A673 (cell line): ENCODE measurements around the gene ATP2A3.

ENCODE experiments used
- CTCF ChIP-seq: fragments of 300-800, 200-600 bp; sonication (generic); conservative IDR thresholded peaks from 2 replicates; pipeline ENCODE4 v1.5.1; 2017; ENCODE audit warnings: low read depth, mild to moderate bottlenecking, antibody characterized with exemption, low read length, moderate library complexity, mixed read lengths
- EZH2 ChIP-seq: fragments of 200-600 bp; sonication (generic); IDR thresholded peaks from 2 replicates; pipeline ENCODE4 v1.6.1; 2017; ENCODE audit warnings: borderline replicate concordance, low read depth, mild to moderate bottlenecking, mixed read lengths, antibody characterized with exemption, low read length; ENCODE audit not compliant: poor library complexity, severe bottlenecking

- TF ChIP-seq CTCF (peak; percentile 97), EZH2 (no peak)
Observed at GRCh38 chr17:3913531-3914311, 50.5 kb downstream of the ATP2A3 start.
